Measurements from ENCODE around the gene NPM3. TPM values are rescaled to one million over a fixed set of nuclear protein-coding genes. Genes with fewer than 3 reads are reported as not detected.
A peak's percentile ranks its signal among the peaks of the same experiment; 100 is the strongest.

Gene NPM3
- total and polyA plus RNA-seq, 4 donors: 3.4 to 24.9 (median 12.4) TPM

GRCh38 chr10:101779544-101780186, 3.6 kb downstream of the NPM3 start:
- 3% methylated on average over 51 of the region's 51 CpGs for WGBS
- peak overlapping the region; percentile 12 to 55 (median 42) for H3K4me3 ChIP-seq (ENCODE audit: low read depth in 1 of 3, low read length in 3 of 3)
- peaks cover 17 to 52% (median 31%) of the 10 kb centered on the region in 4 donors for H3K4me1 ChIP-seq (ENCODE audit: control insufficient read depth in 4 of 4, insufficient read depth in 4 of 4, low read length in 3 of 4)
- H3K9me3 ChIP-seq (ENCODE audit: control insufficient read depth in 4 of 4, low read length in 3 of 4): no peaks in the 10 kb centered on the region
- peaks cover 0 to under 1% (median 0%) of the 10 kb centered on the region in 4 donors for H3K36me3 ChIP-seq (ENCODE audit: control insufficient read depth in 4 of 4, insufficient read depth in 3 of 4, low read depth in 1 of 4, low read length in 3 of 4)
- no peak overlapping the region for H3K27ac ChIP-seq (ENCODE audit: low read depth in 1 of 2, low read length in 2 of 2)
- peak; percentile 89 for DNase-seq (ENCODE audit: low spot score)
- no peak overlapping the region for H3K9ac ChIP-seq (ENCODE audit: low read depth in 1 of 2, low read length in 2 of 2)
- peaks cover 0 to 10% (median 1%) of the 10 kb centered on the region in 4 donors for H3K27me3 ChIP-seq (ENCODE audit: control insufficient read depth in 4 of 4, insufficient read depth in 4 of 4, low read length in 3 of 4)
- TF ChIP-seq ZBTB33 (IDR thresholded peaks at IDR 0.05): no peak
- TF ChIP-seq CTCF (IDR thresholded peaks at IDR 0.05; ENCODE audit: low read depth, low read length, missing input control): peak; percentile 69
- TF ChIP-seq YY1 (IDR thresholded peaks at IDR 0.05): no peak
- no peak for TF ChIP-seq NR2F2 (IDR thresholded peaks at IDR 0.05)
- TF ChIP-seq HNF4A (conservative IDR thresholded peaks at IDR 0.05): no peak
- TF ChIP-seq JUND (IDR thresholded peaks at IDR 0.05): no peak
- TF ChIP-seq GABPA (IDR thresholded peaks at IDR 0.05 in 1 of 2, conservative IDR thresholded peaks at IDR 0.05 in 1 of 2): no peak
- TF ChIP-seq REST (IDR thresholded peaks at IDR 0.05): no peak
- peak; percentile 39 to 67 for TF ChIP-seq RAD21 (IDR thresholded peaks at IDR 0.05)
- no peak for TF ChIP-seq FOXA1 (IDR thresholded peaks at IDR 0.05)
- no peak for TF ChIP-seq TAF1 (conservative IDR thresholded peaks at IDR 0.05)
- no peak for TF ChIP-seq RXRA (IDR thresholded peaks at IDR 0.05)
- no peak for TF ChIP-seq ATF3 (IDR thresholded peaks at IDR 0.05)
- no peak for TF ChIP-seq SP1 (IDR thresholded peaks at IDR 0.05)
- TF ChIP-seq MAX (IDR thresholded peaks at IDR 0.05): no peak
- no peak for TF ChIP-seq EGR1 (IDR thresholded peaks at IDR 0.05; ENCODE audit: low read depth in 2 of 2)
